ENCODE results near the gene FMNL2. TPM values are rescaled to one million over a fixed set of nuclear protein-coding genes. Genes with fewer than 3 reads are reported as not detected.

FMNL2 gene
- total RNA-seq, 4 donors from 2014 or later = 6.7 to 17.2 (median 11.5) TPM

GRCh38 chr2:152499331-152499816 is 164.4 kb downstream of the FMNL2 start:
- no peak for TF ChIP-seq POLR2A (IDR thresholded peaks at IDR 0.05)
- intact Hi-C loops (cut with DNase I; ENCODE audit: low total_unique reads) = no loop called here
- no peaks in the 10 kb centered on the region for H3K27me3 ChIP-seq
- no peak for DNase-seq
- H3K27ac ChIP-seq = peak overlapping the region; percentile 56 to 70 (median 58)
- no peaks in the 10 kb centered on the region for H3K9me3 ChIP-seq
- H3K4me3 ChIP-seq = no peak overlapping the region
- ATAC-seq = no peak
- peaks cover 38 to 56% of the 10 kb centered on the region in 2 donors for H3K4me1 ChIP-seq
- H3K36me3 ChIP-seq = no peaks in the 10 kb centered on the region
- in situ Hi-C loops (cut with MboI; ENCODE audit: low sequenced_read_pairs in 4 of 4) = no loop called here

DNA sequence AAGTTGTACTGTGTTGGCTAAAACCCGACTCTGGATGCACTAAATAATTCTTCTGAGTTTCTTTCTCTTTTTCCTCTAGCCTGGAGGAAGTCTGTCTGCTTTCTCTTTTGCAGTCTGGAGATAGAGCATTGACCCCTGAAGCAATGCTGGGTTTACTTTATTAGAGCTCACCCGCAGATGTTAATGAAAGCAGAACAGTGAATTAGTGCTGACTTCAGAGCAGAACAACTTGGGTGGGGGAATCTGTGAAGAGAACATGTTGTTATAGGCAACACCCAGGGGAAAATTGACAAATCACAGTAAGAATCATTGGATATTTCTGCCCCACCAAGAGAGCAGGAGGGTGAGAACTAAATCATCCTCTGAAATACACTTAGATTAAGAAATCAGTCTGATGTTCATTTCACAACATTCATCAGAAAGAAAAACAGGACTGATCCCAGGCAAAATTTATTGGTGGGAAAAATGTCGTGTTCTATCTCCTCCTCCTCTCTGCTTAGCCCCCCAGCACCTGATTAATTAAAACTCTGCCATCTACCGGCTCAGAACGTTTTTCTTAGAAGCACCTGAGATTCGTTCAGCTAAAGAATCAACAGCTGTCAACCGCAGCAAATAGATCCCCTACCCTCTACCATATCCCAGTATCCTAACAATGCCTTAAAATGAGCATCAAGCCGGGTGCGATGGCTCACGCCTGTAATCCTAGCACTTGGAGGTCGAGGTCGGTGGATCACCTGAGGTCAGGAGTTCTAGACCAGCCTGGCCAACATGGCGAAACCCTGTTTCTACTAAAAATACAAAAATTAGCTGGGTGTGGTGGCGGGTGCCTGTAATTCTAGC is 165.1 kb downstream of the FMNL2 start:
- in situ Hi-C loops (cut with MboI; ENCODE audit: low sequenced_read_pairs in 4 of 4) (no loop called here), intact Hi-C loops (cut with DNase I; ENCODE audit: low total_unique reads) (no loop called here)
- ATAC-seq = peak; percentile 68 to 77
- DNase-seq = peak; percentile 35
- no peaks in the 10 kb centered on the region for H3K27me3 ChIP-seq
- no peaks in the 10 kb centered on the region for H3K36me3 ChIP-seq
- peak overlapping the region; percentile 58 to 70 (median 64) for H3K27ac ChIP-seq
- H3K9me3 ChIP-seq = no peaks in the 10 kb centered on the region
- TF ChIP-seq CTCF (IDR thresholded peaks at IDR 0.05 in 4 of 5, conservative IDR thresholded peaks at IDR 0.05 in 1 of 5) = no peak
- peak in 1 of 2 donors; percentile 19 for TF ChIP-seq POLR2A (IDR thresholded peaks at IDR 0.05)
- H3K4me3 ChIP-seq = no peak overlapping the region
- peaks cover 44 to 55% of the 10 kb centered on the region in 2 donors for H3K4me1 ChIP-seq

DNA sequence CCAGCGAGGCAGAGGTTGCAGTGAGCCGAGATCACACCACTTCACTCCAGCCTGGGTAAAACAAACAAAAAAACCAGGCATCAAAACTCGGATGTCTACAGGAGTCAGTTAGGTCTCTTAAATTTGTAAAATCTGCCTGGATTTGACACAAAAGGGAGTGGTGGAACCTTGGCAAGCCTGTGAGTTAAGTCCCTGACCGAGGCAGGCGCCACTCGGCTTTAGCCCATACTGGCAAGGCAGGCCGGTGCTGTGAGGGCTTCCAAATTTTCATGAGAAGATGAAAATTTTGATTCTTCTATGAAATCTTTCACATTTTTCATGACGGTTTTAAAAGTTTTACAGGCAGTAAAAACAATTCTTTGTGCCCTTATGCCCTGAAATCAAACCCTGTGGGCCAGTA is 165.8 kb downstream of the FMNL2 start:
- DNase-seq = peak in 1 of 2 donors; percentile 49
- Histone ChIP-seq H3K27me3 (no peaks in the 10 kb centered on the region), H3K4me1 (peaks cover 51 to 60% of the 10 kb centered on the region in 2 donors), H3K27ac (peak overlapping the region; percentile 58 to 70 (median 64)), H3K9me3 (no peaks in the 10 kb centered on the region), H3K4me3 (no peak overlapping the region), H3K36me3 (no peaks in the 10 kb centered on the region)
- in situ Hi-C loops (cut with MboI; ENCODE audit: low sequenced_read_pairs in 4 of 4) (no loop called here), intact Hi-C loops (cut with DNase I; ENCODE audit: low total_unique reads) (no loop called here)
- peak in 1 of 2 donors; percentile 18 for ATAC-seq
- no peak for TF ChIP-seq CTCF (IDR thresholded peaks at IDR 0.05 in 4 of 5, conservative IDR thresholded peaks at IDR 0.05 in 1 of 5)
- TF ChIP-seq POLR2A (IDR thresholded peaks at IDR 0.05) = no peak

DNA sequence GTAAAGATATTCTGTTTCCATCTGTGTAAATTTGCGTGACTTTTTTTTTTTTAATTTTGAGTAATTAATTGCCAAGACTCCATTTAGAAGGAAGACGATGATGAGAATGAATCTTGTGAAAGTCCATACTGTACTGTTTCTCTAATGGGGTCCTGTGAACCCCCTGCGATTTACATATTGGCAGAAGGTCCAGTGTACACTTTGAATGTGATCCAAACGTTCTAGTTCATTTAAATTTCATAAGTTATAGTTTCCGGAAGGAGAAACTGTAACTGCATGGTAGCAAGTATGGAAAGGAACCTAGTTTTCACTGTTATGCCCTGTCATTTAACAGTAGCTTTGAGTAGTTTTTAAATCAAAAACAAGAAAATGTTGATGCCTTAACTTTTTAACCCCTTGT is 166.7 kb downstream of the FMNL2 start:
- Histone ChIP-seq H3K36me3 (no peaks in the 10 kb centered on the region), H3K27ac (peak overlapping the region in 2 of 4 donors; percentile 70), H3K4me1 (peaks cover 57 to 61% of the 10 kb centered on the region in 2 donors), H3K27me3 (no peaks in the 10 kb centered on the region), H3K9me3 (no peaks in the 10 kb centered on the region), H3K4me3 (no peak overlapping the region)
- in situ Hi-C loops (cut with MboI; ENCODE audit: low sequenced_read_pairs in 4 of 4) (no loop called here), intact Hi-C loops (cut with DNase I; ENCODE audit: low total_unique reads) (no loop called here)
- TF ChIP-seq CTCF (IDR thresholded peaks at IDR 0.05 in 4 of 5, conservative IDR thresholded peaks at IDR 0.05 in 1 of 5) = no peak
- TF ChIP-seq POLR2A (IDR thresholded peaks at IDR 0.05) = no peak
- ATAC-seq = no peak
- DNase-seq = no peak

DNA sequence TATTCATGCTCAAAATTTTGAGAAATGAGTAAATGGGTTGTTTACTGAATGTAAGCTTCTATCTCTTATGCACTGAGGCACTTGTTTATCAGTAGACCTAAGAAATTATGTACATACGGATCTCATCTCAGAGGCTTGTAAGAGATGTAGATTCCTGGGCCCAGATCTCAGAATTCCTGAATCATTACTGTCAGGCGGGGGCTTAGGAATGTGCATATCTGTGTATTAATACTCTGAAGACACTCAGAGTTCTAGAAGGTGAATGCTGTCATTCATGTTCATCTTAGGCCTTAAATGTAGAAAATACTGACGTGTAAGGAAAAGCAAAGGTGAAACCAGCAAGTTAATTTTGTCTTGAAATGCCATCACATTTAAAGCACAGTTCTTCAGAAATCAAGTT is 169.6 kb downstream of the FMNL2 start:
- intact Hi-C loops (cut with DNase I; ENCODE audit: low total_unique reads) = no loop called here
- Histone ChIP-seq H3K27ac (peak overlapping the region; percentile 49 to 75 (median 65)), H3K4me3 (no peak overlapping the region)

More for the DNA sequence above, 169.6 kb downstream of the FMNL2 start:
- DNase-seq (no peak), ATAC-seq (no peak)
- H3K9me3 ChIP-seq = no peaks in the 10 kb centered on the region
- in situ Hi-C loops (cut with MboI; ENCODE audit: low sequenced_read_pairs in 4 of 4) = no loop called here
- H3K4me1 ChIP-seq = peaks cover 41 to 43% of the 10 kb centered on the region in 2 donors
- no peaks in the 10 kb centered on the region for H3K36me3 ChIP-seq
- H3K27me3 ChIP-seq = no peaks in the 10 kb centered on the region
- TF ChIP-seq POLR2A (IDR thresholded peaks at IDR 0.05) (no peak), CTCF (IDR thresholded peaks at IDR 0.05 in 4 of 5, conservative IDR thresholded peaks at IDR 0.05 in 1 of 5) (no peak)

Measured in gastrocnemius medialis (tissue), 4 donors.